Measurements from ENCODE around the gene BDH2. TPM values are rescaled to one million over a fixed set of nuclear protein-coding genes. Genes with fewer than 3 reads are reported as not detected.
A peak's percentile ranks its signal among the peaks of the same experiment; 100 is the strongest.

Gene BDH2
- total RNA-seq, 1 experiment from 2014 or later: 10.1 TPM

DNA sequence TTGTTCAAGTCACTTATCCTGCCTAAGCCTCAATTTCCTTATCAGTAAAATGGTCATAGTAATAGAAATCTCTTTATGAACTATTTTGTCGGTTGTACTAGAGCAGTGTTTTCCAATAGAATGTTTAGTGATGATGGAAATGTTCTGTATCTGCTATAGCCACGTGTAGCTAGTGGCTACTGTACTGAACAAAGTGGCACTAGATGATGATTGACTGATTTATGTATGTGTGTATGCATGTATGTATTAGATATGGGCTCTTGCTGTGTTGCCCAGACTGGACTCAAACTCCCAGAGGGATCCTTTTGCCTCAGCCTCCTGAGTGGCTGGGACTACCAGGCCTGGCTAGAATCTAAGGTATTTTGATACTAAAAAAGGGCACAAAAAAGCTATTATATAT, 55.5 kb downstream of the BDH2 start:
- DNase-seq: no peak
- no peaks in the 10 kb centered on the region for H3K27me3 ChIP-seq (ENCODE audit: insufficient read depth, low read depth)
- no peaks in the 10 kb centered on the region for H4K20me1 ChIP-seq (ENCODE audit: insufficient read depth)
- no peak for TF ChIP-seq EZH2 (IDR thresholded peaks at IDR 0.05; ENCODE audit: low read depth)
- TF ChIP-seq, protein P1, sequence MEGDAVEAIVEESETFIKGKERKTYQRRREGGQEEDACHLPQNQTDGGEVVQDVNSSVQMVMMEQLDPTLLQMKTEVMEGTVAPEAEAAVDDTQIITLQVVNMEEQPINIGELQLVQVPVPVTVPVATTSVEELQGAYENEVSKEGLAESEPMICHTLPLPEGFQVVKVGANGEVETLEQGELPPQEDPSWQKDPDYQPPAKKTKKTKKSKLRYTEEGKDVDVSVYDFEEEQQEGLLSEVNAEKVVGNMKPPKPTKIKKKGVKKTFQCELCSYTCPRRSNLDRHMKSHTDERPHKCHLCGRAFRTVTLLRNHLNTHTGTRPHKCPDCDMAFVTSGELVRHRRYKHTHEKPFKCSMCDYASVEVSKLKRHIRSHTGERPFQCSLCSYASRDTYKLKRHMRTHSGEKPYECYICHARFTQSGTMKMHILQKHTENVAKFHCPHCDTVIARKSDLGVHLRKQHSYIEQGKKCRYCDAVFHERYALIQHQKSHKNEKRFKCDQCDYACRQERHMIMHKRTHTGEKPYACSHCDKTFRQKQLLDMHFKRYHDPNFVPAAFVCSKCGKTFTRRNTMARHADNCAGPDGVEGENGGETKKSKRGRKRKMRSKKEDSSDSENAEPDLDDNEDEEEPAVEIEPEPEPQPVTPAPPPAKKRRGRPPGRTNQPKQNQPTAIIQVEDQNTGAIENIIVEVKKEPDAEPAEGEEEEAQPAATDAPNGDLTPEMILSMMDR (conservative IDR thresholded peaks at IDR 0.05): no peak
- no TSS peak for BruUV-seq (replicated peaks)
- intact Hi-C loops (cut with micrococcal nuclease; ENCODE audit: unreplicated experiment): no loop called here
- no peak overlapping the region for H2AFZ ChIP-seq
- H3K9me3 ChIP-seq (ENCODE audit: insufficient read depth, low read depth): no peaks in the 10 kb centered on the region
- ChIA-PET POLR2A (ENCODE audit: unreplicated experiment) (no interaction called here), CTCF (no interaction called here)
- no peak overlapping the region for H3K27ac ChIP-seq
- no peaks in the 10 kb centered on the region for H3K79me2 ChIP-seq (ENCODE audit: low read depth)
- H3K4me2 ChIP-seq: no peak overlapping the region
- no peaks in the 10 kb centered on the region for H3K4me1 ChIP-seq (replicated peaks; ENCODE audit: insufficient read depth)
- H3K9me2 ChIP-seq (ENCODE audit: insufficient read depth): no peaks in the 10 kb centered on the region
- no peak overlapping the region for H3K4me3 ChIP-seq
- no peaks in the 10 kb centered on the region for H3K36me3 ChIP-seq (ENCODE audit: low read depth)
- no peaks in the 10 kb centered on the region for H3F3A ChIP-seq (ENCODE audit: insufficient read depth, low read depth)

DNA sequence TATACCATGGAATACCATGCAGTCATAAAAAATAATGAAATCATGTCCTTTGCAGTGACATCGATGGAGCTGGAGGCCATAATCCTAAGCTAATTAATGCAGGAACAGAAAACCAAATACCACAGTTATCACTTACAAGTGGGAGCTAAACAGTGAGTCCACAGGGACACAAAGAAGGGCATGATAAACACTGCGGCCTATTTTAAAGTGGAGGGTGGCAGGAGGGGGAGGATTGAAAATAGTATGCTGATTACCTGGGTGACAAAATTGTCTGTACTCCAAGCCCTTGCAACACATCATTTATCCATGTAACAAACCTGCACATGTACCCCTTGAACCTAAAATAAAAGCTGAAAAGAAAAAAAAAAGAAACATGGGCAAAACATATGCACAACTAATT, 63.5 kb downstream of the BDH2 start:
- no TSS peak for BruUV-seq (replicated peaks)
- CTCF ChIA-PET: no interaction called here
- no peak for DNase-seq

GRCh38 chr4:103032574-103032973, 67.1 kb downstream of the BDH2 start:
- CTCF ChIA-PET: interaction anchor here (0.6 to 0.7 kb wide), 2 partner anchors 250 to 412 kb away, joined by 4 to 6 read pairs; no protein-coding TSS in a partner anchor
- Histone ChIP-seq H3K36me3 (ENCODE audit: low read depth) (no peaks in the 10 kb centered on the region), H3K27me3 (ENCODE audit: insufficient read depth, low read depth) (no peaks in the 10 kb centered on the region), H3K9me2 (ENCODE audit: insufficient read depth) (no peaks in the 10 kb centered on the region), H2AFZ (no peak overlapping the region), H3K4me2 (no peak overlapping the region), H3K9me3 (ENCODE audit: insufficient read depth, low read depth) (no peaks in the 10 kb centered on the region), H3K4me3 (no peak overlapping the region), H3F3A (ENCODE audit: insufficient read depth, low read depth) (no peaks in the 10 kb centered on the region), H3K27ac (no peak overlapping the region), H4K20me1 (ENCODE audit: insufficient read depth) (no peaks in the 10 kb centered on the region), H3K4me1 (replicated peaks; ENCODE audit: insufficient read depth) (no peaks in the 10 kb centered on the region), H3K79me2 (ENCODE audit: low read depth) (no peaks in the 10 kb centered on the region)
- BruUV-seq (replicated peaks): no TSS peak
- intact Hi-C loops (cut with micrococcal nuclease; ENCODE audit: unreplicated experiment): loop anchor here (1.0 to 5.0 kb wide), 2 partner anchors 23 to 410 kb away; no protein-coding TSS in a partner anchor
- TF ChIP-seq EZH2 (IDR thresholded peaks at IDR 0.05; ENCODE audit: low read depth): no peak
- TF ChIP-seq, protein P1 (conservative IDR thresholded peaks at IDR 0.05): peak; percentile 48; the same call in 1 of the 2 replicates
- POLR2A ChIA-PET (ENCODE audit: unreplicated experiment): no interaction called here
- DNase-seq: peak; percentile 22 to 34

More for the DNA sequence above, 63.5 kb downstream of the BDH2 start:
- no peak overlapping the region for H3K4me3 ChIP-seq
- no peaks in the 10 kb centered on the region for H3K79me2 ChIP-seq (ENCODE audit: low read depth)
- no peaks in the 10 kb centered on the region for H3F3A ChIP-seq (ENCODE audit: insufficient read depth, low read depth)
- intact Hi-C loops (cut with micrococcal nuclease; ENCODE audit: unreplicated experiment): no loop called here
- H3K9me2 ChIP-seq (ENCODE audit: insufficient read depth): no peaks in the 10 kb centered on the region
- POLR2A ChIA-PET (ENCODE audit: unreplicated experiment): no interaction called here
- no peaks in the 10 kb centered on the region for H3K27me3 ChIP-seq (ENCODE audit: insufficient read depth, low read depth)
- H4K20me1 ChIP-seq (ENCODE audit: insufficient read depth): no peaks in the 10 kb centered on the region
- H2AFZ ChIP-seq: no peak overlapping the region
- no peaks in the 10 kb centered on the region for H3K36me3 ChIP-seq (ENCODE audit: low read depth)
- no peaks in the 10 kb centered on the region for H3K4me1 ChIP-seq (replicated peaks; ENCODE audit: insufficient read depth)
- no peak overlapping the region for H3K27ac ChIP-seq
- no peak for TF ChIP-seq EZH2 (IDR thresholded peaks at IDR 0.05; ENCODE audit: low read depth)
- TF ChIP-seq, protein P1 (conservative IDR thresholded peaks at IDR 0.05): no peak
- H3K9me3 ChIP-seq (ENCODE audit: insufficient read depth, low read depth): no peaks in the 10 kb centered on the region
- H3K4me2 ChIP-seq: no peak overlapping the region
